BJ (cell line): ENCODE data around the gene RNF175. TPM values are rescaled to one million over a fixed set of nuclear protein-coding genes. Genes with fewer than 3 reads are reported as not detected.

Experiments
- CTCF ChIA-PET: fragments of 350-600 bp; formaldehyde crosslinking; extraction: SDS; loops from one replicate; lab custom pipeline; 2021; ENCODE audit warnings: antibody characterized with exemption, inconsistent platforms; lab: Yijun Ruan, JAX
- POLR2A ChIA-PET: fragments of 300-600 bp; sonication (Branson Sonifier 250); formaldehyde crosslinking; extraction: SDS; loops from one replicate; lab custom pipeline; 2021; ENCODE audit warnings: antibody characterized with exemption; lab: Charles Lee
- DNase-seq: peaks from one replicate; pipeline ENCODE4 v3.0.0-alpha.2; 2011; ENCODE audit warnings: low read depth
- H3K27me3 ChIP-seq: 2 replicates; pipeline ENCODE4 v1.6.0; 2011; ENCODE audit warnings: low read length; ENCODE audit not compliant: control insufficient read depth, insufficient read depth
- H3K36me3 ChIP-seq: 2 replicates; pipeline ENCODE4 v1.5.1; 2011; ENCODE audit warnings: low read length; ENCODE audit not compliant: control insufficient read depth, insufficient read depth
- H3K4me3 ChIP-seq: 2 replicates; pipeline ENCODE4 v1.5.1; 2011; ENCODE audit warnings: low read depth, mild to moderate bottlenecking, control low read depth, low read length
- CTCF ChIP-seq: IDR thresholded peaks from 2 replicates; pipeline ENCODE4 v1.5.1; 2011; ENCODE audit warnings: low read depth, mild to moderate bottlenecking, control low read depth, inconsistent platforms, low read length, moderate library complexity; ENCODE audit not compliant: insufficient read depth
- polyA plus RNA-seq: library from polyadenylated mRNA; depleted of rRNA; stranded (reverse); fragments of >200 nt; gene quantifications from 2 replicates; pipeline ENCODE4 v1.2.3, GENCODE V29; 2011

Gene RNF175
- polyA plus RNA-seq, 1 experiment = not detected

GRCh38 chr4:153735906-153736461 is 23.8 kb downstream of the RNF175 start:
- no peak for TF ChIP-seq CTCF
- H3K36me3 ChIP-seq = no peaks in the 10 kb centered on the region
- no peak overlapping the region for H3K4me3 ChIP-seq
- H3K27me3 ChIP-seq = no peaks in the 10 kb centered on the region
- DNase-seq = no peak
- CTCF ChIA-PET = no interaction called here
- POLR2A ChIA-PET = no interaction called here

GRCh38 chr4:153733751-153734448 is 25.9 kb downstream of the RNF175 start:
- no peak for DNase-seq
- Histone ChIP-seq H3K4me3 (no peak overlapping the region), H3K36me3 (no peaks in the 10 kb centered on the region), H3K27me3 (no peaks in the 10 kb centered on the region)
- CTCF ChIA-PET = no interaction called here
- POLR2A ChIA-PET = no interaction called here
- no peak for TF ChIP-seq CTCF

GRCh38 chr4:153731239-153731638 is 28.6 kb downstream of the RNF175 start:
- H3K27me3 ChIP-seq = no peaks in the 10 kb centered on the region
- no peaks in the 10 kb centered on the region for H3K36me3 ChIP-seq
- H3K4me3 ChIP-seq = no peak overlapping the region
- peak; percentile 64 for DNase-seq
- ChIA-PET POLR2A (no interaction called here), CTCF (no interaction called here)
- no peak for TF ChIP-seq CTCF

GRCh38 chr4:153729895-153730294 is 29.9 kb downstream of the RNF175 start:
- TF ChIP-seq CTCF = no peak
- CTCF ChIA-PET = interaction anchor here (0.9 kb wide), 1 partner anchor 20 kb away, joined by 3 read pairs; no protein-coding TSS in a partner anchor

GRCh38 chr4:153728660-153729059 is 31.2 kb downstream of the RNF175 start:
- Histone ChIP-seq H3K36me3 (no peaks in the 10 kb centered on the region), H3K4me3 (no peak overlapping the region), H3K27me3 (no peaks in the 10 kb centered on the region)
- no peak for TF ChIP-seq CTCF
- ChIA-PET POLR2A (no interaction called here), CTCF (no interaction called here)
- no peak for DNase-seq

More at GRCh38 chr4:153729895-153730294, 29.9 kb downstream of the RNF175 start:
- DNase-seq = no peak
- no peaks in the 10 kb centered on the region for H3K27me3 ChIP-seq
- H3K36me3 ChIP-seq = no peaks in the 10 kb centered on the region
- no peak overlapping the region for H3K4me3 ChIP-seq
- POLR2A ChIA-PET = no interaction called here
